GM12891 (cell line): ENCODE measurements around the gene RILPL2.

ENCODE experiments used
- PAX5 ChIP-seq: IDR thresholded peaks from 2 replicates; pipeline ENCODE4 v1.6.1; 2011; ENCODE audit warnings: low read length, moderate library complexity, mild to moderate bottlenecking; ENCODE audit not compliant: insufficient read depth, severe bottlenecking
- POLR2A ChIP-seq: IDR thresholded peaks from 2 replicates; pipeline ENCODE4 v1.6.1; 2011; ENCODE audit warnings: low read depth, low read length, control low read depth
- POLR2AphosphoS5 ChIP-seq: IDR thresholded peaks from 2 replicates; pipeline ENCODE4 v1.6.1; 2011; ENCODE audit warnings: low read depth, low read length, control low read depth

DNA sequence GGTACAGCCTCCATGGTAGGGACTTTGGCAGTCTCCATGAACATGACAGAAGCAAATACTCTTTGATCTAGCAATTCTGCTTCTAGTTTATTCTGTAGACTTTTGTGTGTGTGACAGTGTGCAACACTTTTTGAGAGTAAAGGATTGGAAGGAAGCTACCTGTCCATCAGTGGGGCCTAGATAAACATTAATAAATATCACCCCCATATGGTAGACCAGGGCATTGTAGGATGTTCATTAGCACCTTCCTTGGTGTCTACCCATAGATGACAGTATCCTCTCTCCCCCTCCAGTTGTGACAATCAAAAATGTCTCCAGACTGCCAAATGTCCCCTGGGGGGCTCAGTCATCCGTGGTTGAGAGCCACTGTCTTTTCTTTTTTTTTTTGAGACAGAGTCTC, 32.3 kb upstream of the RILPL2 start:
- TF ChIP-seq POLR2A (no peak), POLR2AphosphoS5 (no peak), PAX5 (no peak)
